ENCODE measurements around the gene CD84. TPM values are rescaled to one million over a fixed set of nuclear protein-coding genes. Genes with fewer than 3 reads are reported as not detected.
"Not testable (repeated sequence)": the region's sequence is repeated elsewhere in the genome, so short reads cannot be mapped to it uniquely, and the experiment has no call there.

CD84 gene
- total RNA-seq, 4 donors from 2014 or later = 2.7 to 24.8 (median 5.2) TPM

DNA sequence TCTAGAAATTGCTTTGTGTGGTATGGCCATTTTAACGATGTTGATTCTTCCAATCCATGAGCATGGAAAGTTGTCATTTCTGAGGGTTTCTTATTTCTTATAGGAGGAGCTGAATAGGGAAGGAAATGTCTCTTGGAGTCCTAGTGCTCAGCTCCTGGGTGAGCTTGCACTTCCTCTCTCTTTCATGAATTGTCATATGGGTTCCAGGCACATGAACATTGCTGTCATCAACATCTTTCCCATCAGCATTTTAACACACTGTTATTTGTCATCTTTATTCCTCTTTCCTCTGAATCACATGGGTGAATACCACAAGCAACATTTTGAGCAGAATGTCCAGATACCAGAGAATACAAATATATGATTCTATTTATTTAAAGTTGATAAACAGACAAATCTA lies 79.7 kb downstream of the CD84 start:
- no peak for DNase-seq
- TF ChIP-seq, protein P1, sequence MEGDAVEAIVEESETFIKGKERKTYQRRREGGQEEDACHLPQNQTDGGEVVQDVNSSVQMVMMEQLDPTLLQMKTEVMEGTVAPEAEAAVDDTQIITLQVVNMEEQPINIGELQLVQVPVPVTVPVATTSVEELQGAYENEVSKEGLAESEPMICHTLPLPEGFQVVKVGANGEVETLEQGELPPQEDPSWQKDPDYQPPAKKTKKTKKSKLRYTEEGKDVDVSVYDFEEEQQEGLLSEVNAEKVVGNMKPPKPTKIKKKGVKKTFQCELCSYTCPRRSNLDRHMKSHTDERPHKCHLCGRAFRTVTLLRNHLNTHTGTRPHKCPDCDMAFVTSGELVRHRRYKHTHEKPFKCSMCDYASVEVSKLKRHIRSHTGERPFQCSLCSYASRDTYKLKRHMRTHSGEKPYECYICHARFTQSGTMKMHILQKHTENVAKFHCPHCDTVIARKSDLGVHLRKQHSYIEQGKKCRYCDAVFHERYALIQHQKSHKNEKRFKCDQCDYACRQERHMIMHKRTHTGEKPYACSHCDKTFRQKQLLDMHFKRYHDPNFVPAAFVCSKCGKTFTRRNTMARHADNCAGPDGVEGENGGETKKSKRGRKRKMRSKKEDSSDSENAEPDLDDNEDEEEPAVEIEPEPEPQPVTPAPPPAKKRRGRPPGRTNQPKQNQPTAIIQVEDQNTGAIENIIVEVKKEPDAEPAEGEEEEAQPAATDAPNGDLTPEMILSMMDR (IDR thresholded peaks at IDR 0.05) = no peak
- no peak for TF ChIP-seq POLR2A (IDR thresholded peaks at IDR 0.05)
- no peaks in the 10 kb centered on the region for H3K9me3 ChIP-seq
- no peaks in the 10 kb centered on the region for H3K36me3 ChIP-seq
- no peaks in the 10 kb centered on the region for H3K4me1 ChIP-seq
- no peak overlapping the region for H3K4me3 ChIP-seq
- no peaks in the 10 kb centered on the region for H3K27me3 ChIP-seq
- no peak overlapping the region for H3K27ac ChIP-seq

DNA sequence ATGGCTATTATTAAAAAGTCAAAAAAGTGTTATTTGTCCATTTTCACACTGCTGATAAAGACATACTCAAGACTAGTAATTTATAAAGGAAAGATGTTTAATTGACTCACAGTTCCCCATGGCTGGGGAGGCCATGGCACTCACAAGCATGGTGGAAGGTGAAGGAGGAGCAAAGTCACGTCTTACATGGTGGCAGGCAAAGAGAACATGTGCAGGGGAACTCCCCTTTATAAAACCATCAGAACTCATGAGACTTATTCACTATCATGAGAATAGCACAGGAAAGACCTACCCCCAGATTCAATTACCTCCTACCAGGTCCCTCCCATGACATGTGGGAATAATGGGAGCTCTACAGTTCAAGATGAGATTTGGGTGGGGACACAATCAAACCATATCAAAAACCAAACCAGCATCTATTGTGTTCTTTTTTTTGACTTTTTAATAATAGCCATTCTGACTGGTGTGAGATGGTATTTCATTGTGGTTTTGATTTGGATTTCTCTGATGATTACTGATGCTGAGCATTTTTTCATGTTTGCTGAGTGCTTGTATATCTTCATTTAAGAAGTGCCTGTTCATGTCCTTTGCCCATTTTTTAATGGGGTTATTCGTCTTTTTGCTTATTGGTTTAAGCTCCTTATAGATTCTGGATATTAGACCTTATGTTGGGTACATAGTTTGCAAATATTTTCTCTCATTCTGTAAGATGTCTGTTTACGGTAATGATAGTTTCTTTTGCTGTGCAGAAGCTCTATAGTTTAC lies 80.8 kb downstream of the CD84 start:
- H3K27ac ChIP-seq, H3K36me3 ChIP-seq, DNase-seq, H3K4me3 ChIP-seq, H3K27me3 ChIP-seq, H3K4me1 ChIP-seq, H3K9me3 ChIP-seq: not testable (repeated sequence)

DNA sequence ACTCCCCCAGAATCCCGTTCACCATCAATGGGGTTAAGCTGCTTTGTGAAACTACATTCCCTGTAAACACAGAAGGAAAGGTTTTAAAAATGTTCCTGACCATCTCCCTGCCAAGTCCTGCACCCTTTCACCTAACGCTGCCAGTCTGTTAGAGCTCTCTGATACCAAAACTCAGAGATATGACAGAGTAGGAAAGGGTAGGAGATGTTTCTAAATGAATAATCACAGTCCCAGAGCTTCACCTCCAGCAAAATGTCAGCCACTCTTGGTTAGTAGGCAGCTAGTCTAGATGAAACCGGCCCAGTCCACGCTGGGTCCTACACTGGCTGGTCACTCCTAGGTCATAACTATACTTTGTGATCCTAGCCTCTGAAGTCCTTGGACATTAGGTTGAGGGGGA lies 83.0 kb downstream of the CD84 start:
- Histone ChIP-seq H3K4me3 (no peak overlapping the region), H3K9me3 (no peaks in the 10 kb centered on the region), H3K27ac (no peak overlapping the region), H3K4me1 (no peaks in the 10 kb centered on the region), H3K27me3 (no peaks in the 10 kb centered on the region), H3K36me3 (no peaks in the 10 kb centered on the region)
- no peak for TF ChIP-seq POLR2A (IDR thresholded peaks at IDR 0.05)
- TF ChIP-seq, protein P1 (IDR thresholded peaks at IDR 0.05) = no peak
- DNase-seq = no peak

DNA sequence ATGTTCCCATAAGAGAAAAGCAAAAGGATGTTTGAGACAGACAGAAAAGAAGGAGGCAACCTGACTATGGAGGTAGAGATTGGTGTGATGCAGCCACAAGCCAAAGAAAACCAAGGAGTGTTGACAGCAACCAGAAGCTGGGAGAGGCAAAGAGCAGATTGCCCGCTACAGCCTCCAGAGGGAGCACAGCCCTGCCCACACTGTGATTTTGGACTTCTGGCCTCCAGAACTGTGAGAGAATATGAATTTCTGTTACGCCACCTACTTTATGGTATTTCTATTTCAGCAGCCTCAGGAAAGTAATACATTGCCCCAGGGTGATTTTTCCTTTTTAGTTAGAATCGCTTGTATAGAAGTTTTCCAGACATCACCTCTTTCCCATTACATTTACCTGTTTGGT lies 84.7 kb downstream of the CD84 start:
- Histone ChIP-seq H3K36me3 (no peaks in the 10 kb centered on the region), H3K27ac (no peak overlapping the region), H3K9me3 (no peaks in the 10 kb centered on the region), H3K4me1 (no peaks in the 10 kb centered on the region), H3K27me3 (no peaks in the 10 kb centered on the region), H3K4me3 (no peak overlapping the region)
- no peak for TF ChIP-seq POLR2A (IDR thresholded peaks at IDR 0.05)
- TF ChIP-seq, protein P1 (IDR thresholded peaks at IDR 0.05) = peak in 3 of 6 experiments; percentile 38 to 55 (median 48)
- DNase-seq = no peak

DNA sequence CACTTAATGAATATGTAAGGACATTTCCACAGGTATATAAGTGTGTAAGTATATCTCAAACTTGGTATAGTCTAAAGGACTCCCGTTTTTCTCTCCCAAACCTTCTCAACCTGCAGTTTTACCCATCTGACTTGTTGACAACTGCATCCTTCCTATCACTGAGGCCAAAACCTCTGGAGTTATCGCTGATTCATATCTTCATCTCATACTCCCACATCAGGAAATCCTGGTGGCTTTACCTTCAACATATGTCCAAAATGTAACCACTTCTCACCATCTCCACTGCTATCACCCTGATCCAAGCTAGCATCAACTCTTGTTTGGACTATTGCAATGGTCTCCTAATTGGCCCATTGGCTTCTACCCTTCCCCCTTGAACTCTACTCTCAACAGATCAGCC lies 86.7 kb downstream of the CD84 start:
- H3K27me3 ChIP-seq = no peaks in the 10 kb centered on the region
- TF ChIP-seq, protein P1 (IDR thresholded peaks at IDR 0.05) = no peak
- no peak for TF ChIP-seq POLR2A (IDR thresholded peaks at IDR 0.05)

DNA sequence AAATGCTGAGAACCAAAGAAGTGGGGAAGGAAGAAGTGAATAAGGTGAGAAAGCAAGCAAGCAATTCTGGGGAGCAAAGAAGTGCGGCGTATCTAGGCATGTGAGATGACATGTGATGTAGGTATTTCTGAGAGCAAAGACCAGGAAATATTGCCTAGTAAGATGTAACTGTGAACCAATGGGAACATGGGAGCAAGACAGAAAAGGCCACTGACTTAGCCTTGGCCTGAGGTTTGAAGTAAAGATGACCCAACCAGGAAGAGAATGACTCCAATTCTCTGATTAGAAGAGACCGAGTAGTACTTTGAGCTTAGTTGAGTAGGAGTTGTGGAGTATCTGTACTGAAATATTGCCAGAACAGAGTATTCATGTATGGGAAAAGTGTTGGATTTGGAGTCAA lies 87.3 kb downstream of the CD84 start:
- Histone ChIP-seq H3K27ac (no peak overlapping the region), H3K36me3 (no peaks in the 10 kb centered on the region), H3K27me3 (no peaks in the 10 kb centered on the region), H3K4me1 (peaks cover 0 to 4% (median 1%) of the 10 kb centered on the region in 4 donors), H3K9me3 (no peaks in the 10 kb centered on the region), H3K4me3 (no peak overlapping the region)
- no peak for DNase-seq
- TF ChIP-seq POLR2A (IDR thresholded peaks at IDR 0.05) = no peak
- TF ChIP-seq, protein P1 (IDR thresholded peaks at IDR 0.05) = no peak

More for the DNA sequence above, 86.7 kb downstream of the CD84 start:
- Histone ChIP-seq H3K36me3 (no peaks in the 10 kb centered on the region), H3K27ac (no peak overlapping the region), H3K4me3 (no peak overlapping the region), H3K4me1 (peaks cover 0 to 4% (median under 1%) of the 10 kb centered on the region in 4 donors), H3K9me3 (no peaks in the 10 kb centered on the region)
- no peak for DNase-seq

Other genes starting within 250 kb of the CD84 start
- 100 to 1,000 TPM; 109 to 173 (median 138) TPM for gene COPA, start 236.2 kb downstream of the CD84 start, total RNA-seq
- 100 to 1,000 TPM in 3 of 4 donors, 10 to 100 TPM in 1; 34.7 to 173 (median 158) TPM for gene NCSTN, start 236.1 kb downstream of the CD84 start, total RNA-seq
- gene NHLH1, start 212.4 kb downstream of the CD84 start, total RNA-seq = under 1 TPM in 1 of 4 donors, not detected in 3; 0.80 TPM
- gene VANGL2, start 178.9 kb downstream of the CD84 start, total RNA-seq = 1 to 10 TPM; 2.1 to 6.8 (median 4.1) TPM
- 10 to 100 TPM in 1 of 4 donors, 1 to 10 TPM in 2, under 1 TPM in 1; 0.57 to 10.7 (median 5.2) TPM for gene SLAMF6, start 56.2 kb downstream of the CD84 start, total RNA-seq
- 1 to 10 TPM in 3 of 4 donors, not detected in 1; 2.5 to 9.1 (median 6.0) TPM for gene SLAMF1, start 67.5 kb upstream of the CD84 start, total RNA-seq
- gene CD48, start 132.3 kb upstream of the CD84 start, total RNA-seq = 10 to 100 TPM in 2 of 4 donors, 1 to 10 TPM in 2; 1.4 to 84.2 (median 9.9) TPM
- gene SLAMF7, start 159.8 kb upstream of the CD84 start, total RNA-seq = 1 to 10 TPM; 2.5 to 3.9 (median 2.7) TPM
- 10 to 100 TPM in 1 of 4 donors, 1 to 10 TPM in 3; 1.6 to 39.6 (median 3.6) TPM for gene LY9, start 216.7 kb upstream of the CD84 start, total RNA-seq

Measured in Peyer's patch (tissue), 4 donors.